ENCODE data around the gene CACNA1B. TPM values are rescaled to one million over a fixed set of nuclear protein-coding genes. Genes with fewer than 3 reads are reported as not detected.

The CACNA1B gene
- total RNA-seq, 5 donors from 2014 or later (not counting 1 experiment from before 2014, with no cell fraction given) = 0.03 to 0.09 (median 0.03) TPM; not detected in 2

GRCh38 chr9:137832830-137833590, 44.6 kb upstream of the CACNA1B start:
- H3K36me3 Mint-ChIP-seq = peaks cover 29% of the 10 kb centered on the region
- DNase-seq (no peak), ATAC-seq (replicated peaks in 1 of 4) (no peak)
- CTCF ChIA-PET = no interaction called here
- Histone ChIP-seq H3K27me3 (replicated peaks in 1 of 2; ENCODE audit: control insufficient read depth in 2 of 2, extremely low read depth in 1 of 2, insufficient read depth in 2 of 2, low read length in 1 of 2) (no peaks in the 10 kb centered on the region), H3K9me3 (no peaks in the 10 kb centered on the region), H3K36me3 (ENCODE audit: control insufficient read depth in 2 of 2, extremely low read depth in 1 of 2, insufficient read depth in 1 of 2, low read length in 1 of 2) (peaks cover 24 to 67% of the 10 kb centered on the region in 2 donors), H3K4me3 (ENCODE audit: control insufficient read depth in 1 of 2, extremely low read depth in 1 of 2, low read length in 1 of 2) (no peak overlapping the region), H3K4me1 (ENCODE audit: control insufficient read depth in 1 of 2, extremely low read depth in 1 of 2, insufficient read depth in 2 of 2, low read length in 2 of 2) (no peaks in the 10 kb centered on the region), H3K27ac (ENCODE audit: low read length) (no peak overlapping the region)
- peaks cover 0 to 5% (median 0%) of the 10 kb centered on the region in 3 donors for H3K4me1 Mint-ChIP-seq
- H3K27me3 Mint-ChIP-seq = no peaks in the 10 kb centered on the region
- H3K4me3 Mint-ChIP-seq = no peak overlapping the region
- POLR2A ChIA-PET = no interaction called here
- no peaks in the 10 kb centered on the region for H3K9me3 Mint-ChIP-seq
- H3K27ac Mint-ChIP-seq = no peak overlapping the region
- WGBS (ENCODE audit: insufficient coverage) = 95% methylated on average over 41 of the region's 44 CpGs

GRCh38 chr9:137833721-137834613, 43.6 kb upstream of the CACNA1B start:
- H3K27ac ChIP-seq (ENCODE audit: low read length) = no peak overlapping the region
- Mint-ChIP-seq H3K4me3 (no peak overlapping the region), H3K9me3 (no peaks in the 10 kb centered on the region), H3K27ac (no peak overlapping the region), H3K36me3 (peaks cover 29% of the 10 kb centered on the region), H3K27me3 (no peaks in the 10 kb centered on the region), H3K4me1 (peaks cover 0 to 5% (median 0%) of the 10 kb centered on the region in 3 donors)
- ATAC-seq (replicated peaks in 1 of 4) (no peak), DNase-seq (no peak)
- no peak overlapping the region for H3K4me3 ChIP-seq (ENCODE audit: control insufficient read depth in 1 of 2, extremely low read depth in 1 of 2, low read length in 1 of 2)
- no peaks in the 10 kb centered on the region for H3K9me3 ChIP-seq
- no peaks in the 10 kb centered on the region for H3K4me1 ChIP-seq (ENCODE audit: control insufficient read depth in 1 of 2, extremely low read depth in 1 of 2, insufficient read depth in 2 of 2, low read length in 2 of 2)
- POLR2A ChIA-PET = no interaction called here
- H3K27me3 ChIP-seq (replicated peaks in 1 of 2; ENCODE audit: control insufficient read depth in 2 of 2, extremely low read depth in 1 of 2, insufficient read depth in 2 of 2, low read length in 1 of 2) = no peaks in the 10 kb centered on the region
- CTCF ChIA-PET = no interaction called here
- peaks cover 19 to 60% of the 10 kb centered on the region in 2 donors for H3K36me3 ChIP-seq (ENCODE audit: control insufficient read depth in 2 of 2, extremely low read depth in 1 of 2, insufficient read depth in 1 of 2, low read length in 1 of 2)
- WGBS (ENCODE audit: insufficient coverage) = 98% methylated on average over 63 of the region's 73 CpGs

DNA sequence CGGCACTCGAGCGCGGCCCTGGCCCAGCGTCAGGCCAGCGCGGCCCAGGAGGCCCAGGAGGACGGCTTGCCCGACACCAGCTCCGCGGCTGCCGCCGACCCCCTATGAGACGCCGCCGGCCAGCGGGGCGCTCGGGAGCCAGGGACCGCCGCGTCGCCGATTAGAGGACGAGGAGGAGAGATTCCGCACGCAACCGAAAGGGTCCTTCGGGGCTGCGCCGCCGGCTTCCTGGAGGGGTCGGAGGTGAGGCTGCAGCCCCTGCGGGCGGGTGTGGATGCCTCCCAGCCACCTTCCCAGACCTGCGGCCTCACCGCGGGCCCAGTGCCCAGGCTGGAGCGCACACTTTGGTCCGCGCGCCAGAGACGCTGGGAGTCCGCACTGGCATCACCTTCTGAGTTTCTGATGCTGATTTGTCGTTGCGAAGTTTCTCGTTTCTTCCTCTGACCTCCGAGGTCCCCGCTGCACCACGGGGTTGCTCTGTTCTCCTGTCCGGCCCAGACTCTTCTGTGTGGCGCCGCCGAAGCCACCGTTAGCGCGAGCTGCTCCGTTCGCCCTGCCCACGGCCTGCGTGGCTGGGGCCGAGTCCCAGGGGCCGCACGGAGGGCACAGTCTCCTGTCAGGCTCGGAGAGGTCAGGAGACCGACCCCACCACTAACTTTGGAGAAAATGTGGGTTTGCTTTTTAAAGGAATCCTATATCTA, 42.6 kb upstream of the CACNA1B start:
- H3K4me3 Mint-ChIP-seq = no peak overlapping the region
- peaks cover 19 to 54% of the 10 kb centered on the region in 2 donors for H3K36me3 ChIP-seq (ENCODE audit: control insufficient read depth in 2 of 2, extremely low read depth in 1 of 2, insufficient read depth in 1 of 2, low read length in 1 of 2)
- CTCF ChIA-PET = no interaction called here
- H3K9me3 ChIP-seq = no peaks in the 10 kb centered on the region
- POLR2A ChIA-PET = no interaction called here
- H3K4me1 Mint-ChIP-seq = no peaks in the 10 kb centered on the region
- no peaks in the 10 kb centered on the region for H3K9me3 Mint-ChIP-seq
- ATAC-seq (replicated peaks in 1 of 4) = no peak
- no peak for DNase-seq
- H3K4me3 ChIP-seq (ENCODE audit: control insufficient read depth in 1 of 2, extremely low read depth in 1 of 2, low read length in 1 of 2) = no peak overlapping the region
- no peak overlapping the region for H3K27ac ChIP-seq (ENCODE audit: low read length)
- no peaks in the 10 kb centered on the region for H3K27me3 ChIP-seq (replicated peaks in 1 of 2; ENCODE audit: control insufficient read depth in 2 of 2, extremely low read depth in 1 of 2, insufficient read depth in 2 of 2, low read length in 1 of 2)
- H3K27ac Mint-ChIP-seq = no peak overlapping the region
- no peaks in the 10 kb centered on the region for H3K4me1 ChIP-seq (ENCODE audit: control insufficient read depth in 1 of 2, extremely low read depth in 1 of 2, insufficient read depth in 2 of 2, low read length in 2 of 2)
- H3K27me3 Mint-ChIP-seq = no peaks in the 10 kb centered on the region
- 98% methylated on average over 59 of the region's 66 CpGs for WGBS (ENCODE audit: insufficient coverage)
- peaks cover 24% of the 10 kb centered on the region for H3K36me3 Mint-ChIP-seq

DNA sequence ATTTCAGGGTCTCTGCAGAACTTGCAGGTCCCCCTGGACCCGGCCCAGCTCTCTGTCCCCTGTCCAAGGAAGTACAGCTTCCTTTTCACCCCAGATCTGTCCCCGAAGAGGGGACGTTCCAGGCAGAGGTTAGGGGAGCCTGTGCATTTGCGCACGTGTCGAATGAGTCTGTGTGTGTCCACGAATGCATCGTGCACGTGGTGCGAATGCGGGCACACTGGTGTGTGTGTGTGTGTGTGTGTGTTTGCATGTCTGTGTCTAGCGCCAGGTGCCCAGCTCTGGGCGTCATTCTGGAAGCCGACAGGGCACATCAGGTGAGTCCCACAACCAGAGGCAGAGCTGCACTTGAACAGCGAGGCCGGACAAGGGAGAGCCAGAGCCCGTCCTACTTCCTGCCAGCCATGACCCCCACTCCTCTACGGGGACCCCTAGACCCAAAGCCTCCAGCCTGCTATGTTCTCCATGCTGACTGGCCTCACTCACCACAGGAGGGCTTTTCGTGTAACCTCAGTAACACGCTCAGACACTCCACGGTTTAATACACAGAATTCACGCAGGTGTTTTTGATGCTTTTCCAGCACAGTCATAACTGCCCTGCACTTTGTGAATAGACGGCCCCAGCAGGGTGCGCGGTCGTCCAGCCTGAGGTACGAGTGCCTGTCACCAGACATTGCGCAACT, 41.3 kb upstream of the CACNA1B start:
- Histone ChIP-seq H3K36me3 (ENCODE audit: control insufficient read depth in 2 of 2, extremely low read depth in 1 of 2, insufficient read depth in 1 of 2, low read length in 1 of 2) (peaks cover 19 to 48% of the 10 kb centered on the region in 2 donors), H3K27ac (ENCODE audit: low read length) (no peak overlapping the region), H3K4me1 (ENCODE audit: control insufficient read depth in 1 of 2, extremely low read depth in 1 of 2, insufficient read depth in 2 of 2, low read length in 2 of 2) (no peaks in the 10 kb centered on the region), H3K4me3 (ENCODE audit: control insufficient read depth in 1 of 2, extremely low read depth in 1 of 2, low read length in 1 of 2) (no peak overlapping the region), H3K9me3 (no peaks in the 10 kb centered on the region), H3K27me3 (replicated peaks in 1 of 2; ENCODE audit: control insufficient read depth in 2 of 2, extremely low read depth in 1 of 2, insufficient read depth in 2 of 2, low read length in 1 of 2) (no peaks in the 10 kb centered on the region)
- ATAC-seq (replicated peaks in 1 of 4) (no peak), DNase-seq (no peak)
- peaks cover 0 to 2% (median 0%) of the 10 kb centered on the region in 3 donors for H3K9me3 Mint-ChIP-seq
- H3K4me3 Mint-ChIP-seq = no peak overlapping the region
- H3K36me3 Mint-ChIP-seq = peaks cover 18% of the 10 kb centered on the region
- no peaks in the 10 kb centered on the region for H3K27me3 Mint-ChIP-seq
- H3K27ac Mint-ChIP-seq = no peak overlapping the region
- ChIA-PET POLR2A (no interaction called here), CTCF (no interaction called here)
- no peaks in the 10 kb centered on the region for H3K4me1 Mint-ChIP-seq
- WGBS (ENCODE audit: insufficient coverage) = 93% methylated on average over 20 of the region's 28 CpGs

DNA sequence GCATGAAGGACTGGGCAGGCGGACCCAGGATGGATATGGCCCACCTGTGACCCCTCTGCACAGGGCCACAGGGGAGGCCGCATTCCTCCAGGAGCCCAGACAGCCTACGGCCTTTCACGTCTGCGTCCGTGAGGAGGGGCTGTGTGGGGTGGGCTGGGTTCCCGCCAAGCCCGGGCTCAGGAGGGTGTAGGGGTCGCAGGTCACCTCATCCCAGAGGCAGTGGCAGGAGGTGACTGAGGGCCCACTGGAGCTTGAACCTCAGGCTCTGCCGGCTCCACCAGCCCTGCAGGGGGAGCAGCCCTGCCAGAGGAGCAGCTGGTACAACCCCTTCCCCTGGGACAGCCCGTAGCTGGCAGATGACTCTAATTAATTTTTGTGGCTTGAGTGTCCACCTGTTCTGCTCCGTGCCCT, 40.7 kb upstream of the CACNA1B start:
- no peak for DNase-seq
- Histone ChIP-seq H3K9me3 (no peaks in the 10 kb centered on the region), H3K4me1 (ENCODE audit: control insufficient read depth in 1 of 2, extremely low read depth in 1 of 2, insufficient read depth in 2 of 2, low read length in 2 of 2) (no peaks in the 10 kb centered on the region), H3K4me3 (ENCODE audit: control insufficient read depth in 1 of 2, extremely low read depth in 1 of 2, low read length in 1 of 2) (no peak overlapping the region), H3K27me3 (replicated peaks in 1 of 2; ENCODE audit: control insufficient read depth in 2 of 2, extremely low read depth in 1 of 2, insufficient read depth in 2 of 2, low read length in 1 of 2) (no peaks in the 10 kb centered on the region), H3K27ac (ENCODE audit: low read length) (no peak overlapping the region), H3K36me3 (ENCODE audit: control insufficient read depth in 2 of 2, extremely low read depth in 1 of 2, insufficient read depth in 1 of 2, low read length in 1 of 2) (peaks cover 19 to 44% of the 10 kb centered on the region in 2 donors)
- Mint-ChIP-seq H3K27ac (no peak overlapping the region), H3K36me3 (peaks cover 15% of the 10 kb centered on the region), H3K9me3 (peaks cover 0 to 2% (median 0%) of the 10 kb centered on the region in 3 donors), H3K4me3 (no peak overlapping the region), H3K27me3 (no peaks in the 10 kb centered on the region), H3K4me1 (no peaks in the 10 kb centered on the region)
- 97% methylated on average over 9 of the region's 12 CpGs for WGBS (ENCODE audit: insufficient coverage)
- ChIA-PET POLR2A (no interaction called here), CTCF (no interaction called here)
- no peak for ATAC-seq (replicated peaks in 1 of 4)

Measured in T-cell (primary cell).